Colonic mucosa (tissue), 4 donors: ENCODE measurements around the gene ARL15. TPM values are rescaled to one million over a fixed set of nuclear protein-coding genes. Genes with fewer than 3 reads are reported as not detected.

Experiments
- DNase-seq: peaks from one replicate; pipeline ENCODE4 v3.0.0-alpha.2; 2020
- H3K27ac ChIP-seq: fragments of 200-600 bp; one replicate; pipeline ENCODE4 v1.8.0; 2021
- H3K27me3 ChIP-seq: fragments of 200-600 bp; one replicate; pipeline ENCODE4 v1.8.0; 2021
- H3K36me3 ChIP-seq: fragments of 200-600 bp; one replicate; pipeline ENCODE4 v1.8.0; 2021
- H3K4me1 ChIP-seq: fragments of 200-600 bp; one replicate; pipeline ENCODE4 v1.8.0; 2021; ENCODE audit warnings: mild to moderate bottlenecking
- H3K4me3 ChIP-seq: fragments of 200-600 bp; one replicate; pipeline ENCODE4 v1.8.0; 2021
- H3K9ac ChIP-seq, 2 donors: one replicate each; pipeline ENCODE4 v1.7.0; 2013; ENCODE audit warnings: control low read depth in 2 of 2, low read depth in 2 of 2, low read length in 2 of 2
- H3K9me3 ChIP-seq: fragments of 200-600 bp; one replicate; pipeline ENCODE4 v1.8.0; 2021
- intact Hi-C: fragments of 100-400 bp; cut with DNase I; formaldehyde crosslinking; loops from one replicate; pipeline ENCODE4 v1.14.1; 2022
- total RNA-seq, 2 donors: library from RNA; stranded (reverse); fragmentation: NEBNext Ultra II Directional in 1 of 2; extraction: Animal tissue kit (Norgen Biotek cat#: 25700) in 1 of 2; gene quantifications; one replicate each; pipeline ENCODE4 v1.2.1, GENCODE V29; 2021
- TF ChIP-seq, protein P1 (sequence below): fragments of 200-600 bp; IDR thresholded peaks from one replicate; pipeline ENCODE4 v1.8.0; 2022; ENCODE audit warnings: antibody characterized with exemption, mild to moderate bottlenecking
- donor health status: healthy.
- donor health status: DM: no; HTN: no; CAD: no.
- donor health status: DM: no; HTN: no; CAD: no.

ARL15 gene
- total RNA-seq, 2 donors from 2014 or later: 18.4 to 35.1 TPM

DNA sequence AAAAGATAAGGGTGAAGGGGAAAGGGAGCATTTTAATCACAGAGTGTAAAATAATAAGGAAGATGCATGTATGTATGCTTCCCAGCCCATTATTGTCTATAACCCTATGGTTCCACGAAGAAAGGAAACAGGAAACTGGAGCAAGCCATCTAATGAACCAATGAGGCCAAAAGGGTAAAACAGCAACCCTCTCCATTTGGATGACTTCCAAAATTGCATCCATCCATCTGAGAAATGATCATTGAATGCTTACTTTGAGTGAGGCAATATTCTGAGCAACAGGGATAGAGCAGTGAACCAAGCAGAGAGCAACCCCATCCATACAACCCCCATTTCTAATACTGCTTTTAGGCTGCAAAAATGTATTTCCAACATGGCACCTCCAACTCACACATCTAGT is 46.9 kb downstream of the ARL15 start:
- H3K9me3 ChIP-seq: no peaks in the 10 kb centered on the region
- no peak for DNase-seq
- no peak overlapping the region for H3K9ac ChIP-seq
- intact Hi-C loops: no loop called here
- H3K27ac ChIP-seq: no peak overlapping the region
- no peak overlapping the region for H3K4me3 ChIP-seq
- no peaks in the 10 kb centered on the region for H3K4me1 ChIP-seq
- no peaks in the 10 kb centered on the region for H3K36me3 ChIP-seq
- H3K27me3 ChIP-seq: no peaks in the 10 kb centered on the region
- TF ChIP-seq, protein P1, sequence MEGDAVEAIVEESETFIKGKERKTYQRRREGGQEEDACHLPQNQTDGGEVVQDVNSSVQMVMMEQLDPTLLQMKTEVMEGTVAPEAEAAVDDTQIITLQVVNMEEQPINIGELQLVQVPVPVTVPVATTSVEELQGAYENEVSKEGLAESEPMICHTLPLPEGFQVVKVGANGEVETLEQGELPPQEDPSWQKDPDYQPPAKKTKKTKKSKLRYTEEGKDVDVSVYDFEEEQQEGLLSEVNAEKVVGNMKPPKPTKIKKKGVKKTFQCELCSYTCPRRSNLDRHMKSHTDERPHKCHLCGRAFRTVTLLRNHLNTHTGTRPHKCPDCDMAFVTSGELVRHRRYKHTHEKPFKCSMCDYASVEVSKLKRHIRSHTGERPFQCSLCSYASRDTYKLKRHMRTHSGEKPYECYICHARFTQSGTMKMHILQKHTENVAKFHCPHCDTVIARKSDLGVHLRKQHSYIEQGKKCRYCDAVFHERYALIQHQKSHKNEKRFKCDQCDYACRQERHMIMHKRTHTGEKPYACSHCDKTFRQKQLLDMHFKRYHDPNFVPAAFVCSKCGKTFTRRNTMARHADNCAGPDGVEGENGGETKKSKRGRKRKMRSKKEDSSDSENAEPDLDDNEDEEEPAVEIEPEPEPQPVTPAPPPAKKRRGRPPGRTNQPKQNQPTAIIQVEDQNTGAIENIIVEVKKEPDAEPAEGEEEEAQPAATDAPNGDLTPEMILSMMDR: no peak

DNA sequence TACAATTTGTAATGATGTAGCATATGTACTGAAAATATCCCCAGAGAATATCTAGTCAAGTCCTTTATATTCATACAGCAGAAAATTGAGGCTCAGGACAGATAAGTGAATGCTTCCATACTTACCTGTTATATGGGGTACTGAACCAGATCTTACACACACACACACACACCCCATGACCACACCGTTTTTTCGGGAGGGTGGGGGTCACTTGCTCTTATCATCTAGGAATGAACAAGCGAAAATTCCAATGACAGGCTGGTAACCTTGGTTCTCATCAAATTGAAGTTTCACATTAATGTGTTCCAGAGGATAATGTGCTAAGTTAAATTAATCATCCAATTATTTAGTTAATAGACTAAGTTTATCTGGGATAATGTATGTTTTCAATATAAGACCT is 48.8 kb downstream of the ARL15 start:
- Histone ChIP-seq H3K9ac (no peak overlapping the region), H3K27ac (no peak overlapping the region), H3K4me1 (no peaks in the 10 kb centered on the region), H3K27me3 (no peaks in the 10 kb centered on the region), H3K36me3 (no peaks in the 10 kb centered on the region), H3K9me3 (no peaks in the 10 kb centered on the region), H3K4me3 (no peak overlapping the region)
- TF ChIP-seq, protein P1: no peak
- intact Hi-C loops: no loop called here
- no peak for DNase-seq

DNA sequence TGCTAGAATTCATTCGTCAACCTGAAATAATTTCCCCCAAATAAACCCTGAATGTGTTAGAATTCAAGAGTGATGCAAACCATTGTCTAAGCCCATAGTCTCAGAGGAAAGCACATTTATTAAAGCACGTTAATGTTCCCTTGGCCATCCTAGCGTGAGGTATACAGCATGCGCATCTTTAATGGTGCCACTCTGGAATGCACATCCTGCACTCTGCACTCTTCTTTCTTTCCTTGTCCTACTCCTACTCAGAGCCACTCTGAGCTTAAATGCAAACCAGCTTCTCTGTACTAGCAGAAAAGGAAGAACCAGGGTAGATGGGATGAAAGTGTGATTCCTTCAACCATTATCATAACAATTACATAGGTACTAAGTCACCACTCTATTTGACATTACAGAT is 50.4 kb downstream of the ARL15 start:
- Histone ChIP-seq H3K4me1 (no peaks in the 10 kb centered on the region), H3K9me3 (no peaks in the 10 kb centered on the region), H3K27ac (no peak overlapping the region), H3K9ac (no peak overlapping the region), H3K4me3 (no peak overlapping the region), H3K27me3 (no peaks in the 10 kb centered on the region), H3K36me3 (no peaks in the 10 kb centered on the region)
- DNase-seq: no peak
- intact Hi-C loops: no loop called here
- TF ChIP-seq, protein P1: no peak

DNA sequence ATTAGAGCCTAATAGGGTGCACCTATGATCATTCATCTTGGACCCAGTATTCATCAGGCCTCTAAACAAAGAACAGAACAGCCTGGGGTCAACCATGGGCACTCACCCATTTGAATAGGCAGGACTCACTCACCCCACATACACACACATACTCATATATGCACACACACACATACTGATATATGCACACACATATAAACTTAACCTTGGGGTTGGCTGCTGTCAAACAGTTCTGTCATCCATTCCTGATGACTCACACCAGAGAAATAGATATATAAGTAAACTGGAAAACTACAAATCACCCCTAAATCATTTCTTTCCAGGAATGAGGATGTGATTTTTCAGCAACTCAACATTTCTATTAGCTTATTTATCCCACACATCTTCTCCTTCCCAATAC is 51.3 kb downstream of the ARL15 start:
- Histone ChIP-seq H3K9ac (no peak overlapping the region), H3K9me3 (no peaks in the 10 kb centered on the region), H3K27me3 (no peaks in the 10 kb centered on the region), H3K4me3 (no peak overlapping the region), H3K27ac (no peak overlapping the region), H3K36me3 (no peaks in the 10 kb centered on the region), H3K4me1 (no peaks in the 10 kb centered on the region)
- TF ChIP-seq, protein P1: no peak
- intact Hi-C loops: no loop called here
- no peak for DNase-seq

DNA sequence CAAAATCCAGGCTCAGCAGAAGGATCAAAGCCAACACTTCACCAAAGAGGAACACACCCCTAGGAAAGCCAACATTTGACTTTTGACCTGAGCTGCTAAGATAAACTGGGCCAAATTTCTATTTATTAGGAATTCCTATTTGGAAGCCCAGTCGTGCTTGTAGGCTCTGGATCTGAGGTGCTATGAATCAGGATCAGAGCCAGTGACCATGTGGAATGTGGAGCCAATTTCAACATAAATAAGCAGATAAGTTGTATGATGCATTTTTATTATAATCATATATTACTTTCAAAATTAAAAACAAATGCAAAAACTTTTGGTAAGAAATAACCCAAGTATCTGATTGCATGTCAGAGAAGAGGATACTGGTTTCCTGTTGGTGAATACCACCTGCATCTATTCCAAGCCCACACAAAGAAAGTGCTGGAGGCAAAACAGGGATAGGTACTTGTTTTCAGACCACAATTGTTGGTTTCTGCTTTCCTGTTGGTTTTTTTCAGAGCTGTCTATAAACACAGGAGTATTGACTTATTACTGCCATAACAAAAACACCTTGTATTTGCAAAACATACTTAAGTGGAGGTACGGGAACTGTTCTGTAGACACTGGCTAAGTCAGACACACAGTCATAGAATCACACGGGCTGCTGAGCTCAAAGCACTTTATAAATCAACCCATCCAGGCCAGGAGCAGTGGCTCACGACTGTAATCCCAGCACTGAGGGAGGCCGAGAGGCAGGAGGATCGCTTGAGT is 52.8 kb downstream of the ARL15 start:
- intact Hi-C loops: no loop called here
- DNase-seq: no peak
- Histone ChIP-seq H3K9ac (no peak overlapping the region), H3K4me3 (no peak overlapping the region), H3K4me1 (no peaks in the 10 kb centered on the region), H3K36me3 (no peaks in the 10 kb centered on the region), H3K9me3 (no peaks in the 10 kb centered on the region), H3K27me3 (no peaks in the 10 kb centered on the region), H3K27ac (no peak overlapping the region)
- TF ChIP-seq, protein P1: no peak
